IPS DF 19.7 (cell line): ENCODE measurements around the gene TOP1.
"Not testable (repeated sequence)": the region's sequence is repeated elsewhere in the genome, so short reads cannot be mapped to it uniquely, and the experiment has no call there.

Experiments
- DNase-seq: peaks from one replicate; pipeline ENCODE4 v3.0.0-alpha.2; 2013; ENCODE audit warnings: low read depth, low spot score

The TOP1 gene

DNA sequence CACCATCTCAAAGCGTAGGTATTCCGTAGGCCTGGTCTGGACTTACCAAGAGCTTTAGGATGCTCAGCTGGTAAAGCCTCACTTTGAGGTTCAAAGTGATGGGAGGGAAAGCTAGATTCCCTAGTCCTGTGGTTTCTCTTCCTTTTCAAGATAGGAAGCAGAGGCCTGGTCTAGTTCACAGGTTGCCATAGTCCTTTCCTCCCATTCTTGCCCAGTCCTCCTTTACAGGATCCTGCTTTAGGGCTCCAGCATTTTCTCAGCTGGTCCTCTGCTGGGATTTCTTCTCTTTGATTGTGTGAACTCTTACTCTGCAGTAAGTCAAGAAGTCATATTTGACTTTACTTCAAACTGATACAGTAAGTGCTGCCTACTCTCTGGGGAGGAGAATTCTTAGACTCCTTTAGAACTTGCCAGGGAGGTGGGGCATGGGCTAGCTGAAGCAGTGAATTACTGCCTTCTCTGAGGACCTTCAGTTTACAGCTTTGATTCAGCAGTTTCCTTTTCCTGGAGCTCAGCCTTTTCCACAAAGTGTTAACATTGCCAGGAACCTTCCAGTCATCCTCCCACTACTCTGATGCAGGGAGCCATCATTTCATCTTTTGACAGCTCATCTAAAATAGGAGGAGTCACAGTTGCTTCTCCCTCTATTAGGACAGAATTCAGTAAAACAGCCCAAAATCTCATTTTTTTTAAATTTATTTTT lies 65.9 kb downstream of the TOP1 start:
- DNase-seq = no peak

DNA sequence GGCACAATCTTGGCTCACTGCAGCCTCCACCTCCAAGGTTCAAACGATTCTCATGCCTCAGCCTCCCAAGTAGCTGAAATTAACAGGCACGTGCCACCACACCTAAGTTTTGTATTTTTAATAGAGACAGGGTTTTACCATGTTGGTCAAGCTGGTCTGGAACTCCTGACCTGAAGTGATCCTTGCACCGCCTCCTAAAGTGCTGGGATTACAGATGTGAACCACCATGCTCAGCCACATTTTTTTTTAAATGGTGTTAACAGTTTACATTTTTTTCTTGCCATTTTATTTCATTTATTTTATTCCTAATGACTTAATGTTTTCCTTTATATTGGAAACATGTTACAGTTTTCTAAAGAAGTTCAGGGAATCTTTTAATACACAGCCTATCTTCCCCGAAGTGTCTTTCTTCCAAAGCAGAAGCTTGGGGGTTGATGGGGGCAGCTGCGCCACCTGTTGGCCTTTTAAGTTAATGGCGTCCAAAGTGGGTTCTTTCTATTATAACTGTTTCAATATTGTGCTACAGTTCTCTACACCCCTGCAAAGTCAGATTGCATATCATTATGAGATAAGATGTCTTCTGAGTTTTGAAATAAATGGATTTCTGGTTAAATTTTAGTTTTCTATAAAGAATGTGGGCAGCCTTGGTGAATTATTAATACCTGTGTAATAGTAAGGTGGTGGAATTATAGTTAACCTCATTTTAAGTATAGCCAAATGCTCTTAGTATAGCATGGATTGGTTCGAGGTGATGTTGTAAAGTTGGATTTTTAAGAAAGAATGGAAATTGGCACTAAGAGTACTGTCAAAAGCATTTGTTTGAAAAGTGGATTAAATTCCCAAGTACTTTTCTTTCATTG lies 66.7 kb downstream of the TOP1 start:
- no peak for DNase-seq

- no peak for DNase-seq
Observed at GRCh38 chr20:41098703-41099250, 70.2 kb downstream of the TOP1 start.

DNA sequence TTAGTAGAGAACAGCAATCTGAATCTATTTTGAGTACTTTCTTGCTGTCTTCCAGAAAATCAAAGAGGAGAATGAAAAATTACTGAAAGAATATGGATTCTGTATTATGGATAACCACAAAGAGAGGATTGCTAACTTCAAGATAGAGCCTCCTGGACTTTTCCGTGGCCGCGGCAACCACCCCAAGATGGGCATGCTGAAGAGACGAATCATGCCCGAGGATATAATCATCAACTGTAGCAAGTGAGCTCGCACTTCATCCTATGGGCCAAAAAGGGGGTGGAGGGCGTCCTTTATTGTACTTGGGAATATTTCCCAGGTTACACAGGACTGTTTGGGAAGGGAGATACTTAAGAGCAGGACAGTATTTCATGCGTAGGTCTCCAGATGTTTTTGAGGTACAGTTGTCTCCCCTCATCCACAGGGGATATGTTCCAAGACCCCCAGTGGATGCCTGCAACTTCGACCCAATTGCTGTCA lies 71.4 kb downstream of the TOP1 start:
- DNase-seq = no peak

- DNase-seq = no peak
Observed at GRCh38 chr20:41101660-41102059, 73.0 kb downstream of the TOP1 start.

GRCh38 chr20:41108531-41108930 lies 79.9 kb downstream of the TOP1 start:
- no peak for DNase-seq

DNA sequence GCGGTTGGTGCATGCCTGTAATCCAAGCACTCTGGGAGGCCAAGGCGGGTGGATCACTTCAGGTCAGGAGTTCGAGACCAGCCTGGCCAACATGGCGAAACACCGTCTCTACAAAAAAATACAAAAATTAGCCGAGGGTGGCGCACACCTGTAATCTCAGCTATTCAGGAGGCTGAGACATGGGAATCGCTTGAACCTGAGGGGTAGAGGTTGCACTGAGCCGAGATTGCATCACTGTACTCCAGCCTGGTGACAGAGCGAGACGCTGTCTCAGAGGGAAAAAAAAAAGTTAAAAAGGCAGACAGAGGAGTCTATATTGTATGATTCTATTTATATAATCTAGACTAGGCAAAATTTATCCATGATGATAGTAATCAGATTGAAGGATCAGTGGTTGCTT lies 81.4 kb downstream of the TOP1 start:
- no peak for DNase-seq

DNA sequence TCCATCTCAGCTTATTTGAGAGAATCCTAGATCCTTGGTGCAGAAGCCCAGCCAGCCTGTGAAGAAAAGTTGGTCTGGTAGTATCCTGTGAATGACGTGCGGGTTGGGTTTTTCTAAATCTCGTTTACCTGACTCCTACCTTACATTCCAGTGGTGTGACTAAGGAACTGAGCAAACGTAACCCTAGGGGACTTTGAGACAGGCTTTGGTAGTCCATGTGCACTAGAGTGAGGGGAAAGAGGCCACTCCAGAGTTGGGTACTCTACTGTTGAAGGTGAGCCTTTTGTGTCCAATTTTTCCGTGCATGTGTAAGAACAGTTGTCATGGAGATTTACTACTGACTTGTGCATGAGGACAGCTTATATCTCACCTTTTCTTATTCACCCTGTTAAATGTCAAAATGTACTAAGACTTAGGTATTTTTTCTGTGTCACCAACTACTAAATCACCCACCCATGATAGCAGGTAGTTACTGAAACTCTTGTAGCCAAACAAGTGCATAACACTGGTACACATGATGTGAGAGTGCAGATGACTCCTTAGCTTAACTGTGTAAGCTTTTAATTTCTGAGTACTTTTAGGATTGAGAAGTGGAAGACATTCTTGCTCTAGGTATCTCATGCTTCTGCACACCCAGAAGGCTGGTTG lies 82.4 kb downstream of the TOP1 start:
- DNase-seq = no peak

DNA sequence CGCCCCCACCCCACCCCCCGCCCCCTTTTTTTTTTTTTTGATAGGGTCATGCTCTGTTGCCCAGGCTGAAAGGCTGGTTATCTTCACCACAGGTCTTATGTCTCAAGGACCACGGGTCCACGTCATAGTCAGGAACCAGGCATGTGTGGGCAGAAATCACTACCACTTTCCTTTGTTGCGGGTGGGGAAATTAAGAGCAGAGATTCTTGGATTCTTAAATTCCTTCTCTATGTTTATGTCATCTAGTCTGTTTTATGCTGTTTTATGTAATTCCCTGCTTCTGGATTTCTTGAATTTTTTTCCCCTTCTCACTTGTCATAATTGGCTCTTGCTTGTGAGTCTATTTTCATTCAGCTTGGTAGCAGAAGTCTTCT lies 82.9 kb downstream of the TOP1 start:
- no peak for DNase-seq

- DNase-seq = no peak
Observed at GRCh38 chr20:41116282-41116956, 87.8 kb downstream of the TOP1 start.

- not testable (repeated sequence) for DNase-seq
Observed at GRCh38 chr20:41118159-41118558, 89.5 kb downstream of the TOP1 start.

GRCh38 chr20:41118632-41119031 lies 90.0 kb downstream of the TOP1 start:
- no peak for DNase-seq

DNA sequence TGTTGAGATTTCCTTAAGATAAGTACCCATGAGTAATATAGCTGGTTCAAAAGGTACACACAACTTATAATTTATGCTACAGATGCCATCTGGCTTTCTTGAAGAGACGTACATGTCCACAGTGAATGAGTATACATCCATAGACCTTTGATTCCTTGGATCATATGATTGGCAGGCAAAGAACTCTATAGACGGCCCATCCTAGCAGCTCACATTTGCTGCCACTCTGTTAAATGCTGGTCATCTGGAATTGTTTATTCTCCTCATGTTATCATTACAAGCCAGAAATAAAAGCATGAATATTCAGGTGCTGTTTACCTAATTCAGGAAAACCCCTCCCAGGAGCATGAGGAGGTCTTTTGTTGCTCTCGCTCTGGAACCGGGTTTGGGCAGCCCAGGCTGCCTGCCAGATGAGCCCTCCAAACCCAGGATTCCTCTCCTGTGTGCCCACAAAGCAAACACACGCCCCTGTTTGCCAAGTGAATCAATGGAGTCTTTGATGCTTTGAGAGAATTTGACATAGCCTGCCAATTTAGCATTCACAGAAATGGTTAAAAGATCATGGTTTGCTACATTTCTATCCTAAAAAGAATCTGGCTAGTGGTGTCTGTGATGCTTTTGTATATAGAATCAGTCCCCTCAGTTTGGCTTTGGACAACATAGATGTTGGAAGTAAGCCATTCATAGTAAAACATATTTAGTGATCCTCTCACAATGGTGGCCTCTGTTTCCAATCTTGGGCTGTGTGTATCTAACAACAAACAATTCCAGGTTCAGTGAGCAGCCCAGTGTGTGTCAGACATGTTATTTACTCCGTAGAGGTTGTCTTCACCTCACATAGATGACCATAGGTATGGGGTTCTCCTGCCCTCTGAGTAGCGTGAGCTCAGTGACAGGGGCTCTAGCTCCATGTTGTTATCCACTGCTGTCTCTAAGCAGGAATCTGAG lies 91.3 kb downstream of the TOP1 start:
- no peak for DNase-seq

- no peak for DNase-seq
Observed at GRCh38 chr20:41121399-41121798, 92.8 kb downstream of the TOP1 start.

- DNase-seq = no peak
Observed at GRCh38 chr20:41123631-41124030, 95.0 kb downstream of the TOP1 start.

DNA sequence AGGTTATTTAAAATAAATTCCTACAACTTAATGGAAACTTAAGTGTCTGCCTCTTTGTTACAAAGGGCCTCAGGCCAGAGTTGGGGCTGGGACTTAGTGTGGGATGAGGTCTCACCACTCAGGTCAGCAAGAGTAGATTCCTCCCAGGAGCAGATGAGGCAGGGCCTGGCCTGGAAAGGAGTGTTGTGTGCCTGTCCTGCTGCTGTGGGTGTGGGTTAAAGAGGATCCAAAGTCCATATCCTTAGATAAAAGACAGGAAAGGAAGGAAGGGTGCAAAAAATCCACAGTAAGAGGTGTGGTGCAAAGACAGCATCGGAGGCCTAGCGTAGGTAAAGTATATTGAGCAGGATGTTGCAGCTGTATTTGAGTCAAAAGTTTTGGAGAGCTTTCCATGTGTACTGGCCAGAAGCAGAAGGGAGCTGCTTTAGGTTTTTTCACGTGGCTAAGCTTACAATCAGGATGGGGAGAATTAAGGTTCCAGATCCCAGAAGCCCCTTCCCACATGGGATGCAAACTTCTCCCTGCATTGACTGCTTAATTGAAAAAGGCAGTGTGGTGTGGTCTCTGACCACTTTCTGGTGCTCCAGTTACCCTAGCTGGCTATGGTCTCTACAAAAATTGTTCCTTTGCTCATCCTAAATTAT lies 96.0 kb downstream of the TOP1 start:
- DNase-seq = no peak

DNA sequence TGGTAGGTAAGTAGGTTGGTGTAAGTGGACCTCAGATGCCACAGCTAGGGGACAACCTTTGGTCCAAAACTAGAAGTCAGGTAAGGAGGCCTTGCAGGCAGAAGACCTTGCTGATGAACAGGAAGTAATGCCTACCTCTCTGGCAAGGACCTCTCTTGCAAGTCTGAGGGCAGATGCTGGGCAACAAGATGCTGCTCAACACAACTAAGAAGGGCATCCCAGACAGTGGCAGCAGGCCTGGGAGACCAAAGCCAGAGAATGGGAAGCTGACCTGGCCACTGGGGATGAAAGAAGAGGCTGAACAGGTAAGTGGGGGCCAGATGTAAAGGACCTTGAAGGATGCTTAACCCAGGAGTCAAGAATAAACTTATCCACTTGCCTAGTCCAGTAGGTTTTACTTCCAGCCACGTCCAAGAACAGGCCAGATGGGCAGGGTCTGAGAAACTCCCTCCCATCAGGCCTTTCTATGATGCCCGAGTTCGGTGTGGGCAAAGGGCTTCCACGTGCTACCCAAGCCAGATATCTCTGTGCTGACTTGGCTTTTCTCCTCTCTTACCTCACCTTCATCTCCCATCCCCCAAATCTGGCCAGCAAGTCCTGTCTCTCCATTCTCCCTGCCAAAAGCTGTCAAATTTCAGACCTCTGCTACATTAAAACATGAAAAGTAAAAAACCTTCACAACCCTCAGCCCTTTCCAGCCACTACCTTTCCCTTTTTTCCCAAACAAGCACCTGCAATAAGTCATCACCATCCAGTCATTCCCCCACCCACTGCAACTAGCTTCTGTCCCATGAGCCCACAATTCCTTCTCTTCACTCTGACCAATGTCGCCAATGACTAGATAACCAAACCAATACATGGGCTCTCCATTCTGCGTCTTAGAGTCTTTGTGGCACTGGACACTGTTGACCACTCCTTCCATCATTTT lies 97.2 kb downstream of the TOP1 start:
- DNase-seq = no peak

DNA sequence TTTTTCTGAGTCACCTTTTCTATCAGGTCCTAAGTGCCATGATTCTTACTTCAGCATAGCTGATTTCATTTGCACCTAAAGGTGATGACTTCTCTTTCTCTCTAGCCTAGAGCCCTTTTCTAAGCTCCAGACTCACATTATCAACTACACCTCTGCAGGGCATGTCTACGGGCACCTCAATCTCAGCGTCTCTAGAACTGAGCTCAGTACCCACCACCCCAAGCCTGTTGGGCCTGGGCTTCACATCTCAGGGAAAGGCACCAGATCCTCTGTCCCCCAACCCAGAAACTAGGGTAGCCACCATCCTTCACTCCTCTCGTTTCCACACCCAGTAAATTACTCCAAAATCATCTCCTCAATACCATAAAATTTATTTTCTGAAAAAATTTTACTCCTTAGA lies 98.1 kb downstream of the TOP1 start:
- no peak for DNase-seq

DNA sequence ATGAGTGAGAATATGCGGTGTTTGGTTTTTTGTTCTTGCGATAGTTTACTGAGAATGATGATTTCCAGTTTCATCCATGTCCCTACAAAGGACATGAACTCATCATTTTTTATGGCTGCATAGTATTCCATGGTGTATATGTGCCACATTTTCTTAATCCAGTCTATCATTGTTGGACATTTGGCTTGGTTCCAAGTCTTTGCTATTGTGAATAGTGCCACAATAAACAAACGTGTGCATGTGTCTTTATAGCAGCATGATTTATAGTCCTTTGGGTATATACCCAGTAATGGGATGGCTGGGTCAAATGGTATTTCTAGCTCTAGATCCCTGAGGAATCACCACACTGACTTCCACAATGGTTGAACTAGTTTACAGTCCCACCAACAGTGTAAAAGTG lies 99.7 kb downstream of the TOP1 start:
- DNase-seq = not testable (repeated sequence)
